CD14-positive monocyte (primary cell): ENCODE results near the gene NPPB. TPM values are rescaled to one million over a fixed set of nuclear protein-coding genes. Genes with fewer than 3 reads are reported as not detected.

Experiments
- DNase-seq, 3 donors: peaks; one replicate each; pipeline ENCODE4 v3.0.0-alpha.2; 2011 to 2022
- H2AFZ ChIP-seq: 2 replicates; pipeline ENCODE4 v1.6.0; 2012; ENCODE audit warnings: mild to moderate bottlenecking, low read depth, low read length, inconsistent platforms; ENCODE audit not compliant: insufficient read depth, poor library complexity, severe bottlenecking
- H3K27ac ChIP-seq, 2 donors: 1 replicate in 1 of 2; 2 replicates in 1 of 2; pipeline ENCODE4 v1.5.1; 2012 to 2013; ENCODE audit warnings: low read length in 2 of 2, control low read depth in 1 of 2, inconsistent platforms in 1 of 2, low read depth in 1 of 2, mild to moderate bottlenecking in 1 of 2
- H3K27me3 ChIP-seq, 2 donors: one replicate each; pipeline versions ENCODE4 v1.6.0 to v1.6.1; 2011 to 2013; ENCODE audit warnings: low read length in 2 of 2; ENCODE audit not compliant: control insufficient read depth in 2 of 2, insufficient read depth in 2 of 2
- H3K36me3 ChIP-seq, 2 donors: replicated peaks in 1 of 2; 1 replicate in 1 of 2; 2 replicates in 1 of 2; pipeline versions ENCODE4 v1.5.1 to v1.6.1; 2012 to 2013; ENCODE audit warnings: low read length in 2 of 2, control low read depth in 1 of 2, inconsistent platforms in 1 of 2, mild to moderate bottlenecking in 1 of 2; ENCODE audit not compliant: insufficient read depth in 2 of 2, control insufficient read depth in 1 of 2
- H3K4me1 ChIP-seq, 2 donors: 1 replicate in 1 of 2; 2 replicates in 1 of 2; pipeline versions ENCODE4 v1.5.1 to v1.6.1; 2012 to 2013; ENCODE audit warnings: low read length in 2 of 2, control low read depth in 1 of 2, inconsistent platforms in 1 of 2, mild to moderate bottlenecking in 1 of 2, moderate library complexity in 1 of 2; ENCODE audit not compliant: insufficient read depth in 2 of 2, control insufficient read depth in 1 of 2
- H3K4me2 ChIP-seq: replicated peaks from 2 replicates; pipeline ENCODE3; 2012; ENCODE audit warnings: low read length, moderate library complexity, mild to moderate bottlenecking; ENCODE audit not compliant: poor library complexity, severe bottlenecking; ENCODE audit errors: extremely low read depth
- H3K4me3 ChIP-seq, 3 experiments: fragments of 200-600 bp in 1 of 3; sonication (generic) in 1 of 3; replicated peaks in 1 of 3; 1 replicate in 2 of 3; 2 replicates in 1 of 3; pipeline ENCODE4 v1.5.1; 2011 to 2013; ENCODE audit warnings: low read length in 3 of 3, mild to moderate bottlenecking in 3 of 3, control low read depth in 2 of 3, low read depth in 2 of 3, inconsistent platforms in 1 of 3, moderate library complexity in 1 of 3
- H3K79me2 ChIP-seq: 2 replicates; pipeline ENCODE4 v1.6.0; 2012; ENCODE audit warnings: mild to moderate bottlenecking, control low read depth, inconsistent platforms, low read length, moderate library complexity; ENCODE audit not compliant: insufficient read depth
- H3K9ac ChIP-seq: 2 replicates; pipeline ENCODE4 v1.6.0; 2017; ENCODE audit warnings: low read length, mild to moderate bottlenecking; ENCODE audit not compliant: insufficient read depth, poor library complexity, severe bottlenecking
- H3K9me3 ChIP-seq, 2 donors: replicated peaks in 1 of 2; 1 replicate in 1 of 2; 2 replicates in 1 of 2; pipeline versions ENCODE4 v1.5.1 to v1.6.1; 2012 to 2013; ENCODE audit warnings: low read length in 2 of 2, control low read depth in 1 of 2; ENCODE audit not compliant: control insufficient read depth in 1 of 2, insufficient read depth in 1 of 2
- H4K20me1 ChIP-seq: 2 replicates; pipeline ENCODE4 v1.6.0; 2012; ENCODE audit warnings: mild to moderate bottlenecking, low read length, control low read depth, moderate library complexity; ENCODE audit not compliant: insufficient read depth
- H3K27ac Mint-ChIP-seq, 7 donors: one replicate each; pipeline ENCODE4 v1.8.0; 2020; ENCODE audit warnings: mild to moderate bottlenecking in 7 of 7, mixed read lengths in 7 of 7, moderate library complexity in 6 of 7, inconsistent platforms in 2 of 7
- H3K27me3 Mint-ChIP-seq, 3 donors: one replicate each; pipeline ENCODE4 v1.8.0; 2021 to 2022; ENCODE audit warnings: low read depth in 3 of 3, mild to moderate bottlenecking in 3 of 3, mixed read lengths in 3 of 3, moderate library complexity in 3 of 3, inconsistent platforms in 1 of 3
- H3K36me3 Mint-ChIP-seq, 2 donors: one replicate each; pipeline ENCODE4 v1.8.0; 2020; ENCODE audit warnings: mixed read lengths in 2 of 2, inconsistent platforms in 1 of 2, mild to moderate bottlenecking in 1 of 2
- H3K4me1 Mint-ChIP-seq: one replicate; pipeline ENCODE4 v1.8.0; 2020; ENCODE audit warnings: mild to moderate bottlenecking, mixed read lengths
- H3K4me3 Mint-ChIP-seq, 2 donors: one replicate each; pipeline ENCODE4 v1.8.0; 2020; ENCODE audit warnings: mild to moderate bottlenecking in 2 of 2, mixed read lengths in 2 of 2, moderate library complexity in 1 of 2
- H3K9me3 Mint-ChIP-seq, 7 donors: one replicate each; pipeline ENCODE4 v1.8.0; 2020 to 2022; ENCODE audit warnings: mixed read lengths in 7 of 7, mild to moderate bottlenecking in 6 of 7, moderate library complexity in 6 of 7, inconsistent platforms in 2 of 7
- CTCF ChIP-seq: fragments of 200-600 bp; IDR thresholded peaks from one replicate; pipeline ENCODE4 v1.8.0; 2022; ENCODE audit warnings: antibody characterized with exemption, mild to moderate bottlenecking
- WGBS: methylation state at CpG from one replicate; pipeline ENCODE4 v1.1.5; 2013; ENCODE audit warnings: missing lambda C conversion rate; ENCODE audit not compliant: insufficient coverage; 5-methylcytosine and 5-hydroxymethylcytosine counted together
- intact Hi-C, 2 donors: fragments of 100-400 bp; cut with micrococcal nuclease; formaldehyde crosslinking; loops; one replicate each; pipeline versions ENCODE4 v1.15.0 to v1.15.1; 2023
- polyA plus RNA-seq, 3 donors: library from polyadenylated mRNA; depleted of rRNA in 1 of 3; unstranded in 2 of 3; stranded (reverse) in 1 of 3; fragments of 300-500 nt in 2 of 3; fragments of >200 nt in 1 of 3; fragmentation: Illumina TruSeq in 2 of 3; gene quantifications; 1 replicate in 2 of 3; 2 replicates in 1 of 3; pipeline ENCODE4 v1.2.3, GENCODE V29; 2012 to 2021

The NPPB gene
- polyA plus RNA-seq, 3 donors, result not detected

- H3K27me3 ChIP-seq, result no peaks in the 10 kb centered on the region
- H3K4me1 ChIP-seq, result no peaks in the 10 kb centered on the region
- no peaks in the 10 kb centered on the region for H3K36me3 ChIP-seq
- no peaks in the 10 kb centered on the region for H3K4me1 Mint-ChIP-seq
- H2AFZ ChIP-seq, result no peak overlapping the region
- no peaks in the 10 kb centered on the region for H3K9me3 Mint-ChIP-seq
- no peaks in the 10 kb centered on the region for H4K20me1 ChIP-seq
- no peak overlapping the region for H3K27ac Mint-ChIP-seq
- H3K9ac ChIP-seq, result no peak overlapping the region
- H3K4me2 ChIP-seq, result no peak overlapping the region
- TF ChIP-seq CTCF, result no peak
- intact Hi-C loops, result no loop called here
- H3K9me3 ChIP-seq, result no peaks in the 10 kb centered on the region
- 91% methylated on average over 8 of the region's 14 CpGs for WGBS
- no peak overlapping the region for H3K4me3 ChIP-seq
- peaks cover 7 to 11% (median 9%) of the 10 kb centered on the region in 3 donors for H3K27me3 Mint-ChIP-seq
- no peaks in the 10 kb centered on the region for H3K79me2 ChIP-seq
- no peaks in the 10 kb centered on the region for H3K36me3 Mint-ChIP-seq
- no peak overlapping the region for H3K27ac ChIP-seq
- no peak overlapping the region for H3K4me3 Mint-ChIP-seq
- DNase-seq, result no peak
These were observed 14.9 kb upstream of the NPPB start for GRCh38 chr1:11873395-11874257.

- Histone ChIP-seq H3K79me2 (no peaks in the 10 kb centered on the region), H3K36me3 (no peaks in the 10 kb centered on the region), H3K9ac (no peak overlapping the region), H3K4me1 (no peaks in the 10 kb centered on the region), H4K20me1 (no peaks in the 10 kb centered on the region), H2AFZ (no peak overlapping the region), H3K4me2 (no peak overlapping the region), H3K4me3 (no peak overlapping the region), H3K27ac (no peak overlapping the region), H3K9me3 (no peaks in the 10 kb centered on the region), H3K27me3 (no peaks in the 10 kb centered on the region)
- WGBS, result 67% methylated on average over 1 of the region's 7 CpGs
- no peak overlapping the region for H3K27ac Mint-ChIP-seq
- intact Hi-C loops, result no loop called here
- H3K36me3 Mint-ChIP-seq, result no peaks in the 10 kb centered on the region
- no peak for DNase-seq
- H3K4me1 Mint-ChIP-seq, result no peaks in the 10 kb centered on the region
- no peak for TF ChIP-seq CTCF
- H3K4me3 Mint-ChIP-seq, result no peak overlapping the region
- H3K9me3 Mint-ChIP-seq, result no peaks in the 10 kb centered on the region
- peaks cover 9 to 14% (median 10%) of the 10 kb centered on the region in 3 donors for H3K27me3 Mint-ChIP-seq
These were observed 13.8 kb upstream of the NPPB start for GRCh38 chr1:11872545-11872944.
